SH-SY5Y (cell line): Measurements from ENCODE around the gene MSN.

Experiments used
- GATA2 ChIP-seq: IDR thresholded peaks from 2 replicates; pipeline ENCODE4 v1.6.1; 2011; ENCODE audit warnings: mild to moderate bottlenecking, low read depth, low read length
- GATA3 ChIP-seq: IDR thresholded peaks from 2 replicates; pipeline ENCODE4 v1.6.1; 2011; ENCODE audit warnings: low read depth, mild to moderate bottlenecking, low read length, moderate library complexity

DNA sequence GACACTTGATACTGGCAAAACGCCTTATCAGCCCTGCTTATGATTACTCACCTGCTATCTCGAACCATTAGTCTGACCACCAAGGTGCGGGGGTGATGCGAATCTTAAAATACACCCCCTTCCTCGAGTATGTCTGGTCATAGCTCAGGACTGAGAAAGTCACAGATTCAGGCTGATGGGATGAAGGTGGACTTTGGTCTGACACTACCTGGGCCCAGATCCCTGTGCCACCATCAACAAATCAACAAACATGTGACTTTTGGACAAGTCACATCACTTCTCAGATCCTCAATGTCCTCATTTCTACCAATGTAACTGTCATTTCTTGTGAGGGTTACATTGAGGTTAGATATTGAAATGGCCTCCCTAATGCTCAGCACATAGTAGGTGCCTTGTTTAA lies 9.8 kb upstream of the MSN start:
- TF ChIP-seq GATA3 (no peak), GATA2 (no peak)
